ENCODE measurements around the gene CCSER1.
"Not testable (repeated sequence)": the region's sequence is repeated elsewhere in the genome, so short reads cannot be mapped to it uniquely, and the experiment has no call there.

CCSER1 gene

DNA sequence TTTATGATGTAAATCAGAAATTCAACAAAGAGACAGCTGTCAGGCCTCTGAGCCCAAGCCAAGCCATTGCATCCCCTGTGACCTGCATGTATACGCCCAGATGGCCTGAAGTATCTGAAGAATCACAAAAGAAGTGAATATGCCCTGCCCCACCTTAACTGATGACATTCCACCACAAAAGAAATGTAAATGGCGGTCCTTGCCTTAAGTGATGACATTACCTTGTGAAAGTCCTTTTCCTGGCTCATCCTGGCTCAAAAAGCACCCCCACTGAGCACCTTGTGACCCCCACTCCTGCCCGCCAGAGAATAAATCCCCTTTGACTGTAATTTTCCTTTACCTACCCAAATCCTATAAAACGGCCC lies 1496.4 kb downstream of the CCSER1 start:
- H3K36me3 ChIP-seq (ENCODE audit: insufficient read depth, low read depth, low read length); H3K9me3 ChIP-seq (ENCODE audit: insufficient read depth, low read depth, low read length); H3K4me1 ChIP-seq (ENCODE audit: insufficient read depth, low read length); H3K9ac ChIP-seq (ENCODE audit: low read depth, low read length); H3K27me3 ChIP-seq (ENCODE audit: insufficient read depth, low read length); H3K27ac ChIP-seq (ENCODE audit: low read length): not testable (repeated sequence)
- peak overlapping the region; percentile 58; the same call in 1 of the 2 replicates for H3K4me3 ChIP-seq (ENCODE audit: low read length)

DNA sequence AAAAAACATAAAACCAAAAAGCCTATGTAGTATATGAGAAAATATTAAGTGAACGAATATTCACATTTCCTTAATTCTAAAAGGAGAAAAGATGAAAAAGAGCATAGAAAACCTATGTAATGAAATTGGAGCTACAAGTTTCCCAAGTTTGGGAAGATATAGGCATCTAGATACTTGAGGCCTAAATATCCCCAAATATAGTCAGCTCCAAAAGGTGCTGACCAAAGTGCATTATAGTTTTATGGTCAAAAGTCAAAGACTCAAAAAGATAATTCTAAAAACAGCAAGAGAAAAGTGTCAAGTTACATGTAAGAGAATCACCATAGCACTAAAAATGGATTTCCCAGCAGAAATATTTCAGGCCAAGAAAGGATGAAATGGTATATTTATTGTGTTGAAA lies 1502.9 kb downstream of the CCSER1 start:
- no peak overlapping the region for H3K27ac ChIP-seq (ENCODE audit: low read length)
- no peaks in the 10 kb centered on the region; the same call in 1 of the 2 replicates for H3K9me3 ChIP-seq (ENCODE audit: insufficient read depth, low read depth, low read length)
- no peak overlapping the region for H3K4me3 ChIP-seq (ENCODE audit: low read length)
- H3K4me1 ChIP-seq (ENCODE audit: insufficient read depth, low read length): no peaks in the 10 kb centered on the region
- no peak overlapping the region for H3K9ac ChIP-seq (ENCODE audit: low read depth, low read length)
- no peaks in the 10 kb centered on the region for H3K27me3 ChIP-seq (ENCODE audit: insufficient read depth, low read length)
- peaks cover 9% of the 10 kb centered on the region; the same call in 1 of the 2 replicates for H3K36me3 ChIP-seq (ENCODE audit: insufficient read depth, low read depth, low read length)

DNA sequence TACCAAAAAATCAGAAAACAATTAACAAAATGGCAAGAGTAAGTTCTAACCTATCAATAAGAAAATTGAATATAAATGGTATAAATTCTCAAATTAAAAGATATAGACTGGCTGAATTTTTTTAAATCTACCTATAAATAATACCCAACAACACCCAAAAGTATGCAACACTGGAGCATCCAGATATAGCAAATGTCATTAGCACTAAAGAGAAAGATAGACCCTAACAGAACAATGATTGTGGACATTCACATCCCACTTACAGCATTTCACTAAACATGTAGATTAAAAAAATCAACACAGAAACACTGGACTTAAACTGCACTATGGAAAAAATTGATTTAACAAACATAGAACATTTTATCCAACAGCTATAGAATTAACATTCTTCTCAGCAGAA lies 1503.6 kb downstream of the CCSER1 start:
- H3K4me1 ChIP-seq (ENCODE audit: insufficient read depth, low read length): no peaks in the 10 kb centered on the region
- H3K4me3 ChIP-seq (ENCODE audit: low read length): no peak overlapping the region
- H3K27me3 ChIP-seq (ENCODE audit: insufficient read depth, low read length): no peaks in the 10 kb centered on the region
- no peak overlapping the region for H3K27ac ChIP-seq (ENCODE audit: low read length)
- peaks cover 9% of the 10 kb centered on the region; the same call in 1 of the 2 replicates for H3K36me3 ChIP-seq (ENCODE audit: insufficient read depth, low read depth, low read length)
- no peak overlapping the region for H3K9ac ChIP-seq (ENCODE audit: low read depth, low read length)
- H3K9me3 ChIP-seq (ENCODE audit: insufficient read depth, low read depth, low read length): no peaks in the 10 kb centered on the region; the same call in 1 of the 2 replicates

DNA sequence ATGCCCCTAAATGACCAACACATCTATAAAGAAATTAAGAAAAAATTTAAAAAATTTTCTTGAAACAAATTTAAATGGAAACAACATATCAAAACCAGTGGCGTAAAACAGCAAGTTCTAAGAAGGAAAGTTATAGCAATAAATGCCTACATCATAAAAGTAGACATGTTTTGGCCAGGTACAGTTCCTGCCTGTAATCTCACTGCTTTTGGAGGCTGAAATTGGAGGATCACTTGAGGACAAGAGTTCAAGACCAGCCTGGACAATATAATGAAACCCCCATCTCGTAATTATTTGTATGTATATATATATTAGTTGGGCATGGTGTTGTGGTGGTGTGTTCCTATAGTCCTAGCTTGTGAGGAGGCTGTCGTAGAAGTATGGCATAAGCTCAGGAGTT lies 1504.1 kb downstream of the CCSER1 start:
- no peak overlapping the region for H3K4me3 ChIP-seq (ENCODE audit: low read length)
- no peak overlapping the region for H3K27ac ChIP-seq (ENCODE audit: low read length)
- H3K27me3 ChIP-seq (ENCODE audit: insufficient read depth, low read length): no peaks in the 10 kb centered on the region
- peaks cover 9% of the 10 kb centered on the region; the same call in 1 of the 2 replicates for H3K36me3 ChIP-seq (ENCODE audit: insufficient read depth, low read depth, low read length)
- no peak overlapping the region for H3K9ac ChIP-seq (ENCODE audit: low read depth, low read length)
- H3K4me1 ChIP-seq (ENCODE audit: insufficient read depth, low read length): no peaks in the 10 kb centered on the region
- no peaks in the 10 kb centered on the region; the same call in 1 of the 2 replicates for H3K9me3 ChIP-seq (ENCODE audit: insufficient read depth, low read depth, low read length)

- no peak overlapping the region for H3K27ac ChIP-seq (ENCODE audit: low read length)
- no peaks in the 10 kb centered on the region; the same call in 1 of the 2 replicates for H3K9me3 ChIP-seq (ENCODE audit: insufficient read depth, low read depth, low read length)
- no peaks in the 10 kb centered on the region for H3K36me3 ChIP-seq (ENCODE audit: insufficient read depth, low read depth, low read length)
- no peaks in the 10 kb centered on the region for H3K27me3 ChIP-seq (ENCODE audit: insufficient read depth, low read length)
- no peaks in the 10 kb centered on the region for H3K4me1 ChIP-seq (ENCODE audit: insufficient read depth, low read length)
- no peak overlapping the region for H3K9ac ChIP-seq (ENCODE audit: low read depth, low read length)
- H3K4me3 ChIP-seq (ENCODE audit: low read length): no peak overlapping the region
Measured at GRCh38 chr4:91636083-91636482, 1508.9 kb downstream of the CCSER1 start.

Data from iPS-20b (cell line).